Myocyte (in vitro differentiated cells): ENCODE results near the gene ARHGEF3. TPM values are rescaled to one million over a fixed set of nuclear protein-coding genes. Genes with fewer than 3 reads are reported as not detected.
A peak's percentile ranks its signal among the peaks of the same experiment; 100 is the strongest.
"Not testable (repeated sequence)": the region's sequence is repeated elsewhere in the genome, so short reads cannot be mapped to it uniquely, and the experiment has no call there.

ENCODE experiments used
- DNase-seq: peaks from one replicate; pipeline ENCODE4 v3.0.0-alpha.2; 2012; ENCODE audit warnings: low read depth
- total RNA-seq: library from RNA; depleted of rRNA; stranded (reverse); fragments of >200 nt; gene quantifications from 2 replicates; pipeline ENCODE4 v1.2.3, GENCODE V29; 2014

Gene ARHGEF3
- total RNA-seq, 1 donor from 2014 or later = 16.8 TPM

DNA sequence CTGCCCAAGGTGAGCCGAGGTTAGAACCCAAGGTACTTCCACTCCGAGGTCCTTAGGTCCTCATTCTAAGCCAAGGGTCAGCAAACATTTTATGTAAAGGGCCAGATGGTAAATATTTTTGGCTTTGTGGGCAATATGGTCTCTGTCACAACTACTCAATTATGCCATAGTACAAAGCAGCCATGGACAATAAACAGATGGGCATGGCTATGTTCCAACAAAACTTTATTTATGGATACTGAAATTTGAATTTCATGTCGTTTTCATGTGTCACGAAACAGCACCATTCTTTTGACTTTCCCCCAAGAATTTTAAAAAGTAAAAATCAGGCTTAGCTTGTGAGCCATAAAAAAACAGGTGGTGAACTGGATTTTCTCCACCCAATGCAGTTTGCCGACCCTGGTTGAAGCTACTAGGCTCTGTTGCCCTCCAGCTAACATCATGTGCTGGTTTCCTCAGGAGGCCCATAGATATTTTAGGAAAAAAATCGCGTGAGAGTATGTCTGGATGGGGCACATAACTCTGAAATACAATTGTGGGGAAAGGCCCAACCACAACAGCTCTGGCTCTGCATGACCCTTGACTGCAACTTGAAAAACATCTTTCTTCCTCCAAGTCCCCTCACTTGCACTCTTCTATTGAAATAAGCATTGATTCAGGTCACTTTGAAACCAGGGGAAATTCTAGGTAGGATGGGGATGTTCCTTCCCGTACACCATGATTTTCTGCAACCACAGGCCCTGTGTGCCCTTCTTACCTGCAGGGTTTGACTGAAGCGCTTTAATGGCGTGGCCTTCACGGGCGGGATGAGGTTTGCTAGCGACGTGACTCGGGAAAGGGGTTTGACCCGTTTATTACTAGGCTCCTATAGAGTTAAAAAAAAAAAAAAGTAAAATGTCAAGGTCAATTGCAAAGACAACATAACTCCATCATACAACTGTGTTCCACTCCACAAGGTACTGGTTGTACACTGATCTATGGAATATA is 28.5 kb downstream of the ARHGEF3 start:
- peak; percentile 84 for DNase-seq

DNA sequence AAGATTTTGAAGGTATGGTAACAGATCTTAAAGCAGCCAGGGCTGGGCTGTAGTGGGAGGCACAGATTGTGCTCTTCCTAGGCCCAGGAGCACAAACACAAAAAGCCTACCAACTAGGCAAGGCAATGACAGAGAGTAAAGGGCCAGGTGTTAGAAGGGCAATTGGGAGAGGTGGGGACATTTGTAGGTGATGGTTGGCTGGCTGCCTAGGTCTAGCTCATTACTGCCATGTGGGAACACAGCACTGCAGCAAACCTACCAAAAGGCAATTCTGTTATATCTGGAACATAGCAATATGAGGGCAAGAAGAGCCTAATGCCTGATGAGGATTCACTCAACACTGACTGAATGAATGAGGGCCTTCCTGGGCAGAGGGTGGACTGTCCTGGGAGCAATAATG is 30.4 kb downstream of the ARHGEF3 start:
- no peak for DNase-seq

DNA sequence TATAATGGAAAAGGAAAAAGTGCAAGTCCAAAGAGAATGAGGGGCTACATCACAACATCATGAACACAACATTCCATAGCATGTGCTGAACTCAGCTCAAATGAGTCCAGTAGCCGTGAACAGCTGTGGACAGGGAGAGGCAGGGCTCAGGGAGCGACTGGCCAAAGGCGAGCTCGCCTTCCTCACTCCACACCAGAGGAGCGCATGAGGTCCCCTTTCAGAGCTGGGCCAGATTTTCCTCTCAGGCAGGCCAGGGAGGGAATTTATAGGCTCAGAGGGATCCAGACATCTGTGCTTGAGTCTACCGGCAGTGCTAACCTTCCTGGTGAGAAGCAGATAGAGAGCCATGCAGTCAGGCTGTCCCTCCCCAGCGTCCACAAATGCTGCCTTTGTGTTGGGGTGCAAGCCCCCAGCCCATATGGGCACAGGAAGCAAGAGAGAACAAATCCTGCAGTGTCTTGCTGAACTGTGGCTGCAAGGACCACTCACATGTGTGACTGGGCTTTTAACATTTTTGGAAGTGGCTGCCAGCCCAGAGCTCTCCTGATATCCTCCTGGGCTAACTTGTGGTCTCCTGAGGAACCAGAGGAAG is 32.5 kb downstream of the ARHGEF3 start:
- peak; percentile 66 for DNase-seq

DNA sequence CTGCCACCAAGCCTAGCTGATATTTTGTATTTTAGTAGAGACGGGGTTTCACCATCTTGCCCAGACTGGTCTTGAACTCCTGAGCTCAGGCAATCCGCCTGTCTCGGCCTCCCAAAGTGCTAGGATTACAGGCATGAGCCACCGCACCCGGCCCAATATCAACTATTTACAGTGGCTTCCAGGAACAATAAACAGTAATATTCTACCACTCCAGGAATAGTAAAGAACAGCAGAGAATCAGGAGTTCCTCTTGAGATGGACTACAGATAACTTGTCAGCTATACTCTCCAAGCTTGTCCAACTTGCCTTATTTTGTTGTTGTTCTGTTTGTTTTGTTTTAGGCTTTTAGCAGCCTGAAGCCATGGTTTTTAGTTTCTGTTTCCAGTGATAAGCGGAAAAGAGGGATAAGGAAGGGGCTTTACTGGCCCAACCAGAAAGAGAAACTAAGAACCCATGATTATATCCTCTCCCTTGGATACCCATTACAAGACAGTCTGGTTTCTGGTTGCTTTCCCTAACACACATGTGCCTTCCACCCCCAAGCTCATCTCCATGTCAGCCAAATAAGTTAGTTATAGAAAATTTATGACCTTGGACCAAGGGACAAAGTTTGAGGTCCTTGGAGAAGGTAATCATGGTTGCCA is 36.7 kb downstream of the ARHGEF3 start:
- no peak for DNase-seq

DNA sequence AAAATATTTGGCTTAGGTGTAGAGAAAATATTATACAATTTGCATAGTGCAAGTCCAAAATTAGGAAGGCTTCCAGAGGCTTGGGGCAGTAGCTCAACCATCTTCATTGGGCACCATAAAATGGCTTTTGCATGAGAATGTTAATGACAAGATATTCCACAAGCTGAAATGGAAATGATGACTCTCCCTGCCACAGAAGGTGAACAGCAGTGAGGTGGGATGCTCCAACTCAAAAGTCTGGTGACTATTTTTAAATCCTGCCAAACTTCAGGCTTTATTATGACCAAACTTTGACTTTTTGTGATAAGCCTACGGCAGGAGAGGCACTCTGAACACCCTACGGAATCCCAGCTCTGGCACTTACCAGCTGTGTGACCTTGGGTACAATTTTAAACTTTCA is 37.6 kb downstream of the ARHGEF3 start:
- DNase-seq = no peak

DNA sequence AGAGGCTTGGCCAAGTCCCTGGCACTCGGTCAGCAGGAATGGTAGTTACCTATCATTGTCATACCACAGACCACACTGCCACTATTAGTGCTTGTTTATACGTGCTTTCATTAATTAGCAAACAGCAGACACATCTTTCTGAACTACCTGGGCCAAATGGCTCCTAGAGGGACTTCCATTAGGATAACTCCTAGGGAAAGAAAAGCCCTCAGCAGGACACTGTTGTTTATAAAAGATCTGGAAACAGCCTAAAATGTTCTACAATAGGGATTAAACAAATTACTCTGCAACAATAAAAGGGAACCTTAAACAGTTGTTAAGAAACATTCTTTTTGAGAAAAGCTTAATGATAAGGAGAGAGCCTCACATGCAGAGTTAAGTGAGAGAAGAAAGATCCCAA is 38.5 kb downstream of the ARHGEF3 start:
- no peak for DNase-seq

DNA sequence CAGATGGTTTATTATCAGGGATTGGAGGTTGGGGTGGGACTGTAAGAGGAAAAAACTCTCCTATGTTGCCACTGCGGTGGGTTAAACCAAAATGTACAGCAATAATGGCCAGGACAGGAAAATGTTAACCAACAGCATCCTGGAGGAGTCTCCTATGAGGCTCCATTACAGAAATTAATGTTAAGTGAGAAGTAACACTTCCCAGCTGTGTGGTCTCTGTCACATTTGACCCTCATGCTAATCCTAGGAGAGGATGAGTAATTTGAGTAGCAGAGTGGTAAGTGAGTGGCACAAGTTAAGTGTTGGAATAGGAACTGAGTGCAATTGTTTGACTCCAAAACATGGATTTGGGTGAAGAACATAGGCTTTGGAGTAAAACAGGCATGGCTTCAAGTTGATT is 39.0 kb downstream of the ARHGEF3 start:
- no peak for DNase-seq

DNA sequence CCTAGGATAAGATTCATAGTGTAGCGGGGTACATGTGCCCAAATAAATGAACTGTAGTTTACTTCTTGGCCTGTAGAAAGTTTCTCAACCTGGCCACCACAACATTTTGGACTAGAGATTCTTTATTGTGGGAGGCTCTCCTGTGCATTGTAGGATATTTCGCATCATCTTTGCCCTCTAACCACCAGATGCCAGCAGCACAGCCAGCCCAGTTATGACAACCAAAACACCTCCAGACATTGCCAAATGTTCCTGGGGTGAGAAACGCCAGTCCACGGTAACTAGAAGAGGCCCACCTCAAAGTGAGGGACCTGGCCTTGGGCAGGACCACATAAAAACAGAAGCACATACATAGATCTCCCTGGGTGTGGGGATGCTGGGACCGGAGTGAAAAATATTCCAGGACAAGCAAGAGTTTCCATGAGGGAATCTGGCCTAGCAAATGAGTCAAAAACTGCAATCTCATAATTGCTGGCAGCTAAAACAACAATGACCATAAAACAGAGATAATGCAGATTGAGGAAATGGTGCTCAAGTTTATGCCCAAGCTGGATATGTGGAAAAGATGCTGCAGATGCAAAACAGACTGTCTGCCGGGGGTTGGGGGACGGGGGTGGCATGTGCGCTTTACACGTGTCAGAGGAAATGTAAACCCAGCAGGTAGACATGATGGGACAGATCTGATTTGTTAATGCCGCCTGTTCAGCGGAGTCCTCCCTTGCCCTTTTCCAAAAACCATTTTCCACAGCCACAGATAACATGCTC is 39.7 kb downstream of the ARHGEF3 start:
- no peak for DNase-seq

DNA sequence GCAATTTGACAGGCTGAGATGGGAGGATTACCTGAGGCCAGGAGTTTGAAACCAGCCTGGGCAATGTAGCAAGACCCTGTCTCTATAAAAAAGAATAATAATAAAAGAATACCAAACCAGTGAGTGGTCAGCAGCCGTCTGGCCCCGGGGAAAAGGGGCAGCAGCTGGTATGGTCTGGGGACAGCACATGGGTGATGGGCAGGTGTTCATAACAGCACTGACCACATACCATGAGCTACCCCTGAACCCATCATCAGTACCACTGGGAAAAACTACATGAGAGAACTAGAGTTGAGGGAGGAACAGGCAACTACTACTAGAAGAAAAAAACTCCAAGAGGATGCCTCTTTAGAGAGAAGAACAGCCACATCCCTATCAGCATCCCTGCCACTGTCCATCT is 40.7 kb downstream of the ARHGEF3 start:
- peak; percentile 56 for DNase-seq

DNA sequence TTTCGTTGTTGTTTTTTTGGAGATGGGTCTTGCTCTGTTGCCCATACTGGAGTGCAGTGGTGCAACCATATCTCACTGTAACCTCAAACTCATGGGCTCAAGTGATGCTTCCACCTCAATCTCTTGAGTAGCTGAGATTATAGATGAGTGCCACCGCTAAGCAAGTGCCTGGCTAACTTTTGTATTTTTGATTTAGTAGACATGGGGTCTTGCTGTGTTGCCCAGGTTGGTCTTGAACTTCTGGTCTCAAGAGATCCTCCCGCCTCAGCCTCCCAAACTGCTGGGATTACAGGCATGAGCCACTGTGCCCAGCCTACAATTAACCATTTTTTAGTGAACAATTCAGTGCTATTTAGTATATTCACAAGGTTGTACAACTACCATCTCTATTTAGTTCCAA is 42.2 kb downstream of the ARHGEF3 start:
- DNase-seq = no peak

DNA sequence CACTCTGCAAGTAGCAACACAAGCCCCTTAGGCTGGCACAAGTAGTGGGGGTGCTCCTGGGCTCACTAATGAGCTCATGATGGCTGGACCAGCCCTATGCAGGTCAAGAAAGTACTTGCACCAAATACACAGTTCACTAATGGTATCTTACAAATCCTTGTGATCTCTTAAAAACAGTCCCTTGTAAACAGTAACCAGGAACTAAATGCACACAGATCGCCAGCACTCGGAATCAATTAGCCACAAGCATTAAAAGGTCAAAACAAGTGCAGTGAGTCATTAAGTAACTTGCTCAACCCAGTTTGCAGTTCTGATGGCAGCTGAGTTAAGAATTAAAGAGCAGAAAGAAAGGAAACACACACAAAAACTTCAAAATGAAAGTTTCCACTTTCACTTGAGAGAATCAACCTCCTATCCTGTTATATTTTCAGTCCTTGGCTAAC is 43.2 kb downstream of the ARHGEF3 start:
- peak; percentile 62 for DNase-seq

DNA sequence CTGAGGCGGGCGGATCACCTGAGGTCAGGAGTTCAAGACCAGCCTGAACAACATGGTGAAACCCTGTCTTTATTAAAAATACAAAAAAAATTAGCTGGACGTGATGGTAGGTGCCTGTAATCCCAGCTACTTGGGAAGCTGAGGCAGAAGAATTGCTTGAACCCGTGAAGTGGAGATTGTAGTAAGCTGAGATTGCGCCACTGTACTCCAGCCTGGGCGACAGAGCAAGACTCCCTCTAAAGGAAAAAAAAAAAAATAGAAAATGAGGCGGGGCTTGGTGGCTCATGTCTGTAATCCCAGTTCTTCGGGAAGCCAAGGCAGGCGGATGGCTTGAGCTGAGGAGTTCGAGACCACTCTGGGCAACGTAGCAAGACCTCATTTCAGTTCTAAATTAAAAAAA is 43.7 kb downstream of the ARHGEF3 start:
- not testable (repeated sequence) for DNase-seq

DNA sequence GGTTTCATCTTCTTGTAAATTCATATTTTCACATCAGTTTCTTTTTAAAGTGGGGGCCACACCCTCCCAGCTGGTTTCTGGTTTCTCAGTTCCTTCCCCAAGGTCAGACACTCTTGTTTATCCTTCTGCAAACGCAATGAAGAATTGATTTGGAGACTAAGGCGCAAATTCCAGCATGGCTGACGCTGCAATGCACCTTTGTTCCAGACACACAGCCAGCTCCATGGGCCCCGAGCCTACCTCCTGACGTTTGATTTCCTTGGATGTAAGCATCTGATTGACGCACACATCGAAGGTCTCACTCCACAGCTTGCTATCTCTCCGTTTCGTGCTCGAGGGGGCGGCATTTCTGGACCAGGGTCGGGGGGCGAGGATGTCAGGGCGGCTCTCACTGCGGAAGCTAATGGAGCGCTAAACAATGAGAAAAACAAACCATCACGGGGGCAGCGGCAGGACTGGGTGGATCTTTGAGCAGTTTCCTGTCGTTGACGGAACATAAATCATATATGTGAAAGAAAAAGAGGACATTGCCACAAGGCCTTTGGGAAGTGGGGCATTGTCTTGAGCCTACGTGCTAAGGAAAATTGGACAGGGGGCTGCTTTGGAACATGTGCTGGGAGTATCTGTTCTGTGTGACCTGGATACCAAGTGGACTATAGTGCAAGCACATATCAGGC is 46.9 kb downstream of the ARHGEF3 start:
- DNase-seq = no peak

DNA sequence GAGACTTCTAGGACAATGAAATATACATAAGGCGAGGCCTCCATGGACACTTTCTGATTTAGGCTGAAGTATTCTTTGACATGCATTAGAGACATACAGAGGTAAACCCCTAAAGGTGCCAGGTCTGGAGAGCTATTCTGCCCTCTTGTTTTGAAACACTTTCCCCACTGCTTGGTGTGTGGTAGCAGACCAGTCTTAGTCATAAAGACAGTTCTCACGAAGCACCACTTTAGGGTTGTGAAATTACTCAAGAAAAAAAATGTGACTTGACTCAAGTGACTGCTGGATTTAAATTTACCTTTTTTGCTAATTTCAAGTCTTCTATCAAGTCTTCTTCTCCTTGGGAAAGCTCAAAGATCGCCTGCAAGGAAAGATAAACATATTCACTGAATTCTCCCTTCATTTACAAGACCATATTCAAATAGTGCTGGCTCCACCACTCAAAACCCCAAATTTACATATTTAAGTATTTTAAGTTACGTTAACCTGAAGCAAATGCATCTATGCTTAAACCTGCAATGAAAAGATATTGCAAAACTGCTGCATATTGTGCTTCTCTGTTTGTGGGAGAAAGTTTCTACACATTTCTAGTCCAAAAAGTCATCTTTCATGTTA is 48.4 kb downstream of the ARHGEF3 start:
- DNase-seq = no peak

DNA sequence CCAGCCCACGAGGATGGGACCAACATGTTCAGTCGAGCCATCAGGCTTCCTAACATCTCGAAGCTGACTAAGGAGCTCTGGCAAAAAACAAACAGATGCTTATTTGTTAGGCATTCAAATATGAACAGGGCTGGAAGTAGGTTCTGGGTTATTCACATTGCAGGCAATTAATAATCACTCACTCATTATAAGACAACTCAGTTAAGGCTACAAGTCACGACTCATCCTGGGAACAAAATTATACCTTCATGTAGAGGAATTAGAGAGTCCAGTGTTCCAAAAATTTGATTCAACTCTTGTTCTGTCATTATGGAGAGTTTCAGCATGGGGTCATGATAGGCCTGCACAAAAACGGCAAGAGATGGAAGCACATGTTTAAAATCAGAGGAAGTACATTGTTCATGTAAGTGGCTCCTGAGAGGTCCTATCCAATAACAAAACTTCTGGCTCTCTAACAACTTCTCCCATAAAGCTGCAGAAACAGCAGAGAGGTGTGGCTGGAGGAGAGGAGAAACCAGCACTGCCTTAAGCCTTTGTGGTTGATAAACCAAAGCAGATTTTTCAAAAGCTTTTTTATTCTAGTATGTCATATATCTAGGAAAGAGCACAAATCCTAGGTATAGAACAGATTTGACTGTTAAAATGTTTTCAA is 50.6 kb downstream of the ARHGEF3 start:
- no peak for DNase-seq

DNA sequence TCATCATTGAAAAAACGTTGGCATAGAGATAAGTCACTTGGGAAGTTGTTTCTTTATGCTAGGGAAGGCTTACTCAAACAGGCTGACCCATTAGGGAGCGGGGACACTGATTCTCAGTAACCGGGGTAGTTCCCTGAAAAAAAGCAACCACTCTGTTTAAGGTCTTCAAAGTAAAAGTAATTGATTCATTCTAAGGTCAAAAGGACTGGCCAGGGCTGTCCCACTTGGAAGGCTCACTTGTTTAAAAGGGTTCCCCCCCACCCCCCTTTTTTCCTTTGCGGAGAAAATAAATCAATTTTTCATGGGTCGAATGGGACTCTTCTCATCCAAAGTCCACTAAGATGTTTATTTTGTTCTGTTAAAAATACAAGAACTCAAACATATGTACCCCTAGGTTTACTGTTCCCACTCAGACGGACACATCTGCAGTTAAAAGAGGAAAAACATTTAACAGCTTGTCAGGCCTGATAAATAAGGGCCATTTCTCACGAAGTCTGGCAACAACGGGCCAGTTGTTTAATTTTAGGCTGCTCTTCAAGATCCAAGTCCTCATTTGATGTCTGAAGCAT is 53.0 kb downstream of the ARHGEF3 start:
- DNase-seq = no peak

DNA sequence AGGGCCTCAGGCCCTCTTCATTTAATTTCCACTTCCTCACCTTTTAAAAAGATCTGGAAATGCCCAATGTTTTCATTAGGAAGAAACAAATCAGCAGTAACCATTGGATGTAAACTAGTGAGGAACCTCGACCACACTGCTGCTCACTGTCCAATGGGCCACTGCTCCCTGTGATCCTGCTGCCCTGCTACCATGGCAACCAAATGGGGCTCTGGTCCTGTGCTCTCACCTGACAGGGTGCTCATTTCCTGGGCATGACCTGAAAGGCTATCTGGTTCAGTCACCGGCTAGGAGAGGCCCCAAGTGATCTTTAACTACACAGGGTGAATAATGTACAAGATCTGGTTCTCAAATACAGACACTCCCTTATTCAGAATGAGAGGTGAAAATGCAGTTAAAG is 54.6 kb downstream of the ARHGEF3 start:
- no peak for DNase-seq

DNA sequence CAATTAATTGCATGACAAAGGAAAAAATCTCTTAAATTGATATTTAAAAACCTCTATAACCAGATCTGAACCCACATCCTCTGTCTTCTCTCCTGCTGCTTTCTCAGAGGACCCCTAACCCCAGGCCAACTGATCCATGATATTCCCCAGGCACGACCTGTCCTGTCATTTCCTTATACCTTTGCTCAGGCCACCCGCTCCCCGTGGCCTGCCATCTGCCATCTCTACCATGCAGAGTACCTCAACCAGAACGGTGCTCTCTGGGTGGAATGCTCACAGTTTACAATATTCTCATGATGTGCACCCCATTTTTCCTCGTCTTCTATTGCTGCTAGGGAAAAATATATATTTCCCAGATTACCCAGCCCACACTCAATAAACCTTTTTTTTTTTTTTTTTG is 57.7 kb downstream of the ARHGEF3 start:
- no peak for DNase-seq

DNA sequence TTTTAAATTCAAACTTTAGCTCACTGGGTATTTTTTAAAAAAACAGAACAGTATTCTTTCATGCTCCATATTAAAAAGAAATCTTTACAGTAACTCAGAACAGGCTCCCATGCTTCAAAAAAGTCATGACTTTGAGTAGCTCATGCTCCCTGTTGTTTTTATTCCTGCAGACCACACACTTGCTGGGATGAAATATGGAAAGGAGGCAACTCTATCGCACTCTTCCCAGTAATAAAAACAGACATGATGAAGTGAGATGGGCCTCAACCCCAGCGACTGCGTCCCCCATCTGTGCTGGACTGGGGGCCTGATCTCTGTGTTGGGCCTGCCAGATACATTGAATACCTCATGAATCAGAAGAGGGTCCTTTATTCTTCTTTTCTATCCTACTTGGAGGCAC is 58.9 kb downstream of the ARHGEF3 start:
- no peak for DNase-seq
